K562 (cell line): ENCODE data around the gene EIF4G1.

Experiments used
- EZH2 ChIP-seq: IDR thresholded peaks from 2 replicates; pipeline ENCODE4 v1.6.1; 2012; ENCODE audit warnings: low read depth, mild to moderate bottlenecking, inconsistent platforms, low read length, borderline replicate concordance
- SNRNP70 ChIP-seq: fragments of 200-400 bp; formaldehyde crosslinking; optimal IDR thresholded peaks from 2 replicates; pipeline ENCODE3; 2017; ENCODE audit warnings: low read depth, low read length
- SREBF1 ChIP-seq: fragments of 150-350 bp; IDR thresholded peaks from 2 replicates; pipeline ENCODE4 v1.6.1; 2014; ENCODE audit warnings: antibody characterized with exemption, low read depth, low read length, borderline replicate concordance
- TF ChIP-seq, protein P1 (sequence below), 3 experiments: IDR thresholded peaks in 2 of 3; conservative IDR thresholded peaks in 1 of 3; 2 replicates each; pipeline ENCODE4 v1.5.1; 2011 to 2012; ENCODE audit warnings: low read length in 3 of 3, mild to moderate bottlenecking in 3 of 3, control low read depth in 2 of 3, improper control_type of control experiment in 1 of 3, inconsistent platforms in 1 of 3, low read depth in 1 of 3, mixed read lengths in 1 of 3, moderate library complexity in 1 of 3; ENCODE audit not compliant: insufficient read depth in 2 of 3

DNA sequence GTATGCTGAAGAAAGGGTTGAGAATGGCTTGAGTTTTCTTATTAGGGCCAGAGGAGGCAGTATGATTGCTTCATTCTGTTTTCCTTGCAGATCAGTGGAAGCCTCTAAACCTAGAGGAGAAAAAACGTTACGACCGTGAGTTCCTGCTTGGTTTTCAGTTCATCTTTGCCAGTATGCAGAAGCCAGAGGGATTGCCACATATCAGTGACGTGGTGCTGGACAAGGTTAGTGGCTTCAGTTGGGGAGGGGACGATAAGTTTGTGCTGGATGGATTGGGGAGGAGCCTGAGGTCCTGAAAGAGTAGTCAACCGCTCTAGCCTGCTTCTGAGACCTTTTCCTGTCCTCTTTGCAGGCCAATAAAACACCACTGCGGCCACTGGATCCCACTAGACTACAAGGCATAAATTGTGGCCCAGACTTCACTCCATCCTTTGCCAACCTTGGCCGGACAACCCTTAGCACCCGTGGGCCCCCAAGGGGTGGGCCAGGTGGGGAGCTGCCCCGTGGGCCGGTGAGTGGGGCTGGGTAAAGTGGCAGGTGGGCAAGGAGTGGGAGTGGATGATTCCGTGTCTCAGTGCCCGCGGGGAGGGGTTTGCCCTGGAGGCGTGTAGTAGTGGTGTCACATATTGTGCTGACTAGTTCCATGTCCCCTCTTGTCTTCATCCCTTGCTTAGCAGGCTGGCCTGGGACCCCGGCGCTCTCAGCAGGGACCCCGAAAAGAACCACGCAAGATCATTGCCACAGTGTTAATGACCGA, 8.5 kb downstream of the EIF4G1 start:
- TF ChIP-seq SREBF1 (no peak), SNRNP70 (no peak), EZH2 (no peak)
- TF ChIP-seq, protein P1, sequence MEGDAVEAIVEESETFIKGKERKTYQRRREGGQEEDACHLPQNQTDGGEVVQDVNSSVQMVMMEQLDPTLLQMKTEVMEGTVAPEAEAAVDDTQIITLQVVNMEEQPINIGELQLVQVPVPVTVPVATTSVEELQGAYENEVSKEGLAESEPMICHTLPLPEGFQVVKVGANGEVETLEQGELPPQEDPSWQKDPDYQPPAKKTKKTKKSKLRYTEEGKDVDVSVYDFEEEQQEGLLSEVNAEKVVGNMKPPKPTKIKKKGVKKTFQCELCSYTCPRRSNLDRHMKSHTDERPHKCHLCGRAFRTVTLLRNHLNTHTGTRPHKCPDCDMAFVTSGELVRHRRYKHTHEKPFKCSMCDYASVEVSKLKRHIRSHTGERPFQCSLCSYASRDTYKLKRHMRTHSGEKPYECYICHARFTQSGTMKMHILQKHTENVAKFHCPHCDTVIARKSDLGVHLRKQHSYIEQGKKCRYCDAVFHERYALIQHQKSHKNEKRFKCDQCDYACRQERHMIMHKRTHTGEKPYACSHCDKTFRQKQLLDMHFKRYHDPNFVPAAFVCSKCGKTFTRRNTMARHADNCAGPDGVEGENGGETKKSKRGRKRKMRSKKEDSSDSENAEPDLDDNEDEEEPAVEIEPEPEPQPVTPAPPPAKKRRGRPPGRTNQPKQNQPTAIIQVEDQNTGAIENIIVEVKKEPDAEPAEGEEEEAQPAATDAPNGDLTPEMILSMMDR (IDR thresholded peaks at IDR 0.05 in 2 of 3, conservative IDR thresholded peaks at IDR 0.05 in 1 of 3; ENCODE audit: insufficient read depth in 2 of 3, low read depth in 1 of 3, low read length in 3 of 3), result no peak
